Measurements from ENCODE around the gene UBTFL1. TPM values are rescaled to one million over a fixed set of nuclear protein-coding genes. Genes with fewer than 3 reads are reported as not detected.

The UBTFL1 gene
- total and polyA plus RNA-seq, 4 donors, result not detected

DNA sequence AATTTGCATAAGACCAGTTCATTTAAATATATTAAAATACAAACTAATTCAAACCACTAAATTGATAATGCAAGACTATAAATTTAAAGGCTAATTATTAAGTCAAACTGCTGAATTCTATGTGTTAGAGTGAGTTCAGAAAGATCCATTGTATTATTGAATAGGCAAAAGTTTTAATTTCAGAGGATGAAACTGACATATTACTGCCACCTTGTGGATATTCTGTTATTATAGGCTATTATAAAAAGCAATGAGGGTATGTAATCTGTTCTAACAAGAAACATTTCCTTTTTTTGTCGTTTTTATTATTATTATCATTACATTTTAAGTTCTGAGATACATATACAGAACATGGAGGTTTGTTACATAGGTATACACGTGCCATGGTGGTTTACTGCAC lies 27.8 kb downstream of the UBTFL1 start:
- H3K9me3 ChIP-seq (ENCODE audit: control insufficient read depth, low read length), result no peaks in the 10 kb centered on the region
- intact Hi-C loops (cut with DNase I), result no loop called here
- no peaks in the 10 kb centered on the region for H3K36me3 ChIP-seq (ENCODE audit: control insufficient read depth in 1 of 2, insufficient read depth in 2 of 2, low read length in 1 of 2)
- no peaks in the 10 kb centered on the region for H3K4me1 ChIP-seq (ENCODE audit: control insufficient read depth in 1 of 2, insufficient read depth in 2 of 2, low read length in 2 of 2)
- DNase-seq (no peak), ATAC-seq (ENCODE audit: low FRiP score) (no peak)
- no peaks in the 10 kb centered on the region for H3K27me3 ChIP-seq (ENCODE audit: control insufficient read depth in 1 of 2, insufficient read depth in 2 of 2, low read length in 1 of 2)
- WGBS, 2 donors, result 4 to 8% methylated on average over 2 of the region's 2 CpGs
- H3K27ac ChIP-seq (ENCODE audit: low read depth in 1 of 2, low read length in 2 of 2), result no peak overlapping the region
- H3K4me3 ChIP-seq (ENCODE audit: low read length in 2 of 2), result no peak overlapping the region

DNA sequence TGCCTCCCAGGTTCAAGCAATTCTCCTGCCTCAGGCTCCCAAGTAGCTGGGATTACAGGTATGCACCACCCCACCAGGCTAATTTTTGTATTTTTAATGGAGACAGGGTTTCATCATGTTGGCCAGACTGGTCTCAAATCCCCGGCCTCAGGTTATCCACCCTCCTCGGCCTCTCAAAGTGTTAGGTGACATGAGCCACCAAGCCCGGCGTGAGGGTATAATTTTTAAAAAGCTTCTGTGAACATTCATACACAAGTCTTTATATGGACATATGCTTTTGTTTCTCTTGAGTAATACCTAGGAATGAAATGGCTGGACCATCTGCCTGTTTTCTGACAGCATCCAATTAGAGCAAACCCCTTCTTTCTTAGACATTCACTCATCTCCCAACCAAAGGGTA lies 34.4 kb downstream of the UBTFL1 start:
- intact Hi-C loops (cut with DNase I), result no loop called here
- WGBS, 2 donors, result 94 to 96% methylated on average over 4 of the region's 4 CpGs
- no peaks in the 10 kb centered on the region for H3K36me3 ChIP-seq (ENCODE audit: control insufficient read depth in 1 of 2, insufficient read depth in 2 of 2, low read length in 1 of 2)
- no peaks in the 10 kb centered on the region for H3K4me1 ChIP-seq (ENCODE audit: control insufficient read depth in 1 of 2, insufficient read depth in 2 of 2, low read length in 2 of 2)
- no peaks in the 10 kb centered on the region for H3K27me3 ChIP-seq (ENCODE audit: control insufficient read depth in 1 of 2, insufficient read depth in 2 of 2, low read length in 1 of 2)
- H3K27ac ChIP-seq (ENCODE audit: low read depth in 1 of 2, low read length in 2 of 2), result no peak overlapping the region
- H3K4me3 ChIP-seq (ENCODE audit: low read length in 2 of 2), result no peak overlapping the region
- no peak for DNase-seq
- peaks cover 2% of the 10 kb centered on the region for H3K9me3 ChIP-seq (ENCODE audit: control insufficient read depth, low read length)
- ATAC-seq (ENCODE audit: low FRiP score), result no peak

GRCh38 chr11:90124371-90124770 lies 38.6 kb downstream of the UBTFL1 start:
- 40 to 42% methylated on average over 1 of the region's 1 CpG for WGBS, 2 donors
- intact Hi-C loops (cut with DNase I), result no loop called here

DNA sequence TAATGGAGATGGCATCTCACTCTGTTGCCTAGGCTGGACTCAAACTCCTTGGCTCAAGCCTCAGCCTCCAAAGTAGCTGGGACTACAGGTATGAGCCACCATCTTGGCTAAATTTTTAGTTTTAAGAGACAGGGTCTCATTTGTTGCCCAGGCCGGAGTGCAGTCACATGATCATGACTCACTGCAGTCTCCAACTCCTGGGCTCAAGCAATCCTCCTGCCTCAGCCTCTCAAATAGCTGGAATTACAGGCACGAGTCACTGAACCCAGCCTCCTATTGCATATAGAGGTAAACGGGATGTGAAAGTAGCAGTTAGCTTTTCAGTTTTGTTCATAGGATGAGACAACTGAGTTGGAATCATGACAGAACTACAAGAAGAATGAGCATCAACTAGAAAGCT lies 39.2 kb downstream of the UBTFL1 start:
- DNase-seq, result no peak
- Histone ChIP-seq H3K27me3 (ENCODE audit: control insufficient read depth in 1 of 2, insufficient read depth in 2 of 2, low read length in 1 of 2) (no peaks in the 10 kb centered on the region), H3K4me3 (ENCODE audit: low read length in 2 of 2) (no peak overlapping the region), H3K27ac (ENCODE audit: low read depth in 1 of 2, low read length in 2 of 2) (no peak overlapping the region), H3K9me3 (ENCODE audit: control insufficient read depth, low read length) (peaks cover 2% of the 10 kb centered on the region), H3K4me1 (ENCODE audit: control insufficient read depth in 1 of 2, insufficient read depth in 2 of 2, low read length in 2 of 2) (no peaks in the 10 kb centered on the region), H3K36me3 (ENCODE audit: control insufficient read depth in 1 of 2, insufficient read depth in 2 of 2, low read length in 1 of 2) (no peaks in the 10 kb centered on the region)
- 88 to 91% methylated on average over 3 of the region's 3 CpGs for WGBS, 2 donors
- intact Hi-C loops (cut with DNase I), result no loop called here
- no peak for ATAC-seq (ENCODE audit: low FRiP score)

More at GRCh38 chr11:90124371-90124770, 38.6 kb downstream of the UBTFL1 start:
- no peak for DNase-seq
- no peaks in the 10 kb centered on the region for H3K27me3 ChIP-seq (ENCODE audit: control insufficient read depth in 1 of 2, insufficient read depth in 2 of 2, low read length in 1 of 2)
- H3K4me1 ChIP-seq (ENCODE audit: control insufficient read depth in 1 of 2, insufficient read depth in 2 of 2, low read length in 2 of 2), result no peaks in the 10 kb centered on the region
- H3K36me3 ChIP-seq (ENCODE audit: control insufficient read depth in 1 of 2, insufficient read depth in 2 of 2, low read length in 1 of 2), result no peaks in the 10 kb centered on the region
- peaks cover 2% of the 10 kb centered on the region for H3K9me3 ChIP-seq (ENCODE audit: control insufficient read depth, low read length)
- H3K4me3 ChIP-seq (ENCODE audit: low read length in 2 of 2), result no peak overlapping the region
- H3K27ac ChIP-seq (ENCODE audit: low read depth in 1 of 2, low read length in 2 of 2), result no peak overlapping the region
- ATAC-seq (ENCODE audit: low FRiP score), result no peak

DNA sequence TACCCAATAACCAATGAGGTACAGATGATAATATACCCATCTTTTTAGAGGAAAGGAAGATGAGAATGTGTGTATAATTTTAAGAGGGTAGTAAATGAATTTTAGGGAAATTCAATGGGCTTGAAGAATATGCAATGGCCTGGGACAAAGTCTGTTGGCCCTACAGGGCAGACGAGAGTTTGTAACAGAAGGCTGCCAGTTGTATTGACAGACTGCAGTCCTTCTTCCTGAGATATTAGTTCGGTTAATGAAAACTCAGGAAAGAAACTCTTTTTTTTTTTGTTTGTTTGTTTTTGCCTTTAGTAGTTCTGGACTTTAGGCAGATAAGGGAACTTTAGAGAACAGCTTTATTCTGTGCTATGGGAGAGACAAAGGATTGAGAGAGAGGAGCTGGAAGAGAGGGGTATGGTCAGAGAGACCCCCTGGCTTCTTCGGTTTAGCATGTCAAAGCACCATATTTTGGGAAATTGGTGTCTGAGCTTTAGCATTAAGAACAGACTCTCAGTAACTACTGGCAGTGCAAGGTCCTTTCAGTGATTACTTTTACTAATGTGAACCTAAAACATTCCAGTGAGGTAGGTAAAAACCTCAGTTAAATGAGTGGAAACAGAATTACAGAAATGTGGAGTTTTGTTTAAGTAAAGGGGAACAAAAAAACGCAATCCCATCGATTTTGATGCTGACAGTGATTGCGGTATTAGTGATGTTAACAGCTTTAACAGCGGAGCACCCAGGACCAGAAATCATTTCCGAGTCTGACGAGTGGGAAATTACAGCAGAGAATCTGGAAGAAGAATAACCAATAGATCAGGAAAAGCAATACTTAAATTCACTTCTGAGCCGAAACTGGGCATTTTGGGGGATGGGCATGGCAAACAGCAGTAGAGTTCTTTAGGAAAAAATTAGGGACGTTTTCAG lies 48.1 kb downstream of the UBTFL1 start:
- H3K9me3 ChIP-seq (ENCODE audit: control insufficient read depth, low read length), result no peaks in the 10 kb centered on the region

GRCh38 chr11:90134478-90135003 lies 48.8 kb downstream of the UBTFL1 start, which contains the start of gene NAALAD2:
TSS of gene NAALAD2 (plus strand) at chr11:90134663. CDS start at chr11:90134759, 96 bp downstream.
- ATAC-seq (ENCODE audit: low FRiP score) (peak; percentile 87), DNase-seq (peak; percentile 51 to 77)
- Histone ChIP-seq H3K9me3 (ENCODE audit: control insufficient read depth, low read length) (no peaks in the 10 kb centered on the region), H3K27ac (ENCODE audit: low read depth in 1 of 2, low read length in 2 of 2) (no peak within 1 kb of the TSS), H3K4me3 (ENCODE audit: low read length in 2 of 2) (peak within 1 kb of the TSS; percentile 25 to 94), H3K4me1 (ENCODE audit: control insufficient read depth in 1 of 2, insufficient read depth in 2 of 2, low read length in 2 of 2) (no peaks in the 10 kb centered on the region), H3K36me3 (ENCODE audit: control insufficient read depth in 1 of 2, insufficient read depth in 2 of 2, low read length in 1 of 2) (no peaks in the 10 kb centered on the region), H3K27me3 (ENCODE audit: control insufficient read depth in 1 of 2, insufficient read depth in 2 of 2, low read length in 1 of 2) (no peaks in the 10 kb centered on the region)
- 1 to 2% methylated on average over 25 of the region's 25 CpGs for WGBS, 2 donors
- intact Hi-C loops (cut with DNase I), result no loop called here

More for the DNA sequence above, 48.1 kb downstream of the UBTFL1 start:
- ATAC-seq (ENCODE audit: low FRiP score), result no peak
- Histone ChIP-seq H3K36me3 (ENCODE audit: control insufficient read depth in 1 of 2, insufficient read depth in 2 of 2, low read length in 1 of 2) (no peaks in the 10 kb centered on the region), H3K27ac (ENCODE audit: low read depth in 1 of 2, low read length in 2 of 2) (no peak overlapping the region), H3K4me1 (ENCODE audit: control insufficient read depth in 1 of 2, insufficient read depth in 2 of 2, low read length in 2 of 2) (no peaks in the 10 kb centered on the region), H3K27me3 (ENCODE audit: control insufficient read depth in 1 of 2, insufficient read depth in 2 of 2, low read length in 1 of 2) (no peaks in the 10 kb centered on the region), H3K4me3 (ENCODE audit: low read length in 2 of 2) (peak overlapping the region; percentile 25 to 94)
- intact Hi-C loops (cut with DNase I), result no loop called here
- 26 to 28% methylated on average over 11 of the region's 11 CpGs for WGBS, 2 donors
- no peak for DNase-seq

DNA sequence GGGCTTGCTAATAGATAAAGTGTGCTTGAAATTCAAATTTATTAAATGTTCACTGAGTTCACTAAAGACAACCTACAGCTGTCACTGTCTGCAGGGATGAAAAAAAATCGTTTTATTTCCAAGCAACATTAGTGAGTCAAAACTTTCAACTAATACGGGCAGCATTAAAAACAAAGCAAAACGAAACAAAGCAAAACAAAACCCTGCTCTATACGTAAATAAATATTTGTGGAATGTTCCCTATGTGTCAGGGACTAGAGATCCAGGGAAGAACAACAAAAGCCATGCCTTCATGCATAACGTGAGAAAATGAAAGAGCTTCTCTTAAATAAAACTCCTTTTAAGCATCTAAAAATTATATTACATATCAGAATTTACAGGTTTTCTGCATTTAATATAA lies 49.3 kb downstream of the UBTFL1 start:
- no peak overlapping the region for H3K27ac ChIP-seq (ENCODE audit: low read depth in 1 of 2, low read length in 2 of 2)
- no peaks in the 10 kb centered on the region for H3K27me3 ChIP-seq (ENCODE audit: control insufficient read depth in 1 of 2, insufficient read depth in 2 of 2, low read length in 1 of 2)
- H3K4me3 ChIP-seq (ENCODE audit: low read length in 2 of 2), result peak overlapping the region; percentile 25 to 94
- intact Hi-C loops (cut with DNase I), result no loop called here
- no peak for DNase-seq
- no peaks in the 10 kb centered on the region for H3K9me3 ChIP-seq (ENCODE audit: control insufficient read depth, low read length)
- no peak for ATAC-seq (ENCODE audit: low FRiP score)
- no peaks in the 10 kb centered on the region for H3K36me3 ChIP-seq (ENCODE audit: control insufficient read depth in 1 of 2, insufficient read depth in 2 of 2, low read length in 1 of 2)
- H3K4me1 ChIP-seq (ENCODE audit: control insufficient read depth in 1 of 2, insufficient read depth in 2 of 2, low read length in 2 of 2), result no peaks in the 10 kb centered on the region
- 3 to 4% methylated on average over 5 of the region's 5 CpGs for WGBS, 2 donors

Measured in aorta (tissue), 5 donors.